NCI-H748 (cell line): ENCODE data around the gene NDEL1.
"Not testable (repeated sequence)": the region's sequence is repeated elsewhere in the genome, so short reads cannot be mapped to it uniquely, and the experiment has no call there.

Experiments used
- DNase-seq: peaks from one replicate; lab custom pipeline; 2025; ENCODE audit not compliant: unreplicated experiment; lab: John Stamatoyannopoulos, UW

Gene NDEL1, protein sequence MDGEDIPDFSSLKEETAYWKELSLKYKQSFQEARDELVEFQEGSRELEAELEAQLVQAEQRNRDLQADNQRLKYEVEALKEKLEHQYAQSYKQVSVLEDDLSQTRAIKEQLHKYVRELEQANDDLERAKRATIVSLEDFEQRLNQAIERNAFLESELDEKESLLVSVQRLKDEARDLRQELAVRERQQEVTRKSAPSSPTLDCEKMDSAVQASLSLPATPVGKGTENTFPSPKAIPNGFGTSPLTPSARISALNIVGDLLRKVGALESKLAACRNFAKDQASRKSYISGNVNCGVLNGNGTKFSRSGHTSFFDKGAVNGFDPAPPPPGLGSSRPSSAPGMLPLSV

DNA sequence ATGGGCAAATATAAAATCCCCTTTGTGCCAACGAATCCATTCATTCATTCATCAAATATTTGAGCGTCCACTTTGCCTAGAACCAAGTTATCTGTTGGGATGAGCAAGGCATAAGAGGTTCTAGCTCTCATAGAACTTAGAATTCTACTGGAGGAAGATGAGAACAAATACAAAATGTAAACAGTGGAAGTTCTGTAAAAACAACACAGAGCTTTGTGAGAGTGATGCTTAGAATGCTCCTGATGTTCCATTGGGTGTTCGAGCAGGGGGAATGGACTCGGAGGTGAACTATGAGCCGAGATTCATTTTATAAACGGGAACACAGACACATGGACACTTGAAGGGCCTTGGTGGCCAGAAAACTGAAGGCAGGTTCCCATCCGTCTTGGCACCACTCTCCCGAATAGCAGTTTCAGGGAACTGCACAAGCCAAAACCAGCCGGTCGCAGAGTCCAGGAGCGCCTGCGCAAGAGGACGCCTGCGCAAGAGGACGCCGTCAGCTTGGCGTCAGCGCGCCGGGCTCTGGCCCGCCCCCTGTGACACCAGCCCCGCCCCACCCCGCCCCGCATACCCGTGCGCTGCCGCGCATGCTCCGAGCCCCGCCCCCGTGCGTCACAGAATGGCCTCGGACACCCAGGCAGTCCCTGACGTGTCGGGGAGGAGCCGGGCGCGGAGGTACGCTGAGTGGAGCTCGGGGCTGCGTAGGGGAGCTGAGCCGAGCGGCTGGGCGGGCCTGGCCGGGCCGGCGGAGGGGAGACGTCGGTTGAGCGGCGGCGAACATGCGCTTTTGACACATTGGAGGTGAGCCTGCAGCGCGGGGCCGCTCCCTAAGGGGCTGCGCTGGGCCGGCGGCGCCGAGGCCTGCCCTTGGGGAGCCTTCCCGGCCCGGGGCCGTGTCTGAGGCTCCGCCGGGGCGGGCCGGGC lies at the start of gene NDEL1:
NDEL1 (plus strand) TSS at position 640 of the 924 bp plus-strand sequence. CDS start 8,388 bp downstream, outside the sequence.
- DNase-seq = peak; percentile 99

DNA sequence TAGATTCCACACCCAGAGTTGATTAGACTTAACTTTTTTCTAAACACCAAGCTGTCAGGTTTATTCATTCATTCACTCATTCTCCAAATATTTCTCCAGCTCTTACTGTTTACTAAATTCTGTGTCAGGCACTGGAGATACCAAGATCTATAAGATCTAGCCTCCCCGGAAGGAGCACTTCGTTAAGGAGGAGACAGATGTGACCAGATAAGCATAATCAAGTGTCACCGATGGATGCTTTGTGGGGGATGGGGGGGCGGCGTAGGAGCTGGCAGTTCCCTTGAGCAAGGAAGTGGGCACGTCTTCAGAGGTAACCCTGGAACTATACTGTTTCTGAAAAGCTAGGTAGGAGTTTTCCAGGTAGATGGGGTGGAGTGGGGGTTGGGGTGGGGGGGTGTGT lies 48.8 kb upstream of the NDEL1 start:
- no peak for DNase-seq

DNA sequence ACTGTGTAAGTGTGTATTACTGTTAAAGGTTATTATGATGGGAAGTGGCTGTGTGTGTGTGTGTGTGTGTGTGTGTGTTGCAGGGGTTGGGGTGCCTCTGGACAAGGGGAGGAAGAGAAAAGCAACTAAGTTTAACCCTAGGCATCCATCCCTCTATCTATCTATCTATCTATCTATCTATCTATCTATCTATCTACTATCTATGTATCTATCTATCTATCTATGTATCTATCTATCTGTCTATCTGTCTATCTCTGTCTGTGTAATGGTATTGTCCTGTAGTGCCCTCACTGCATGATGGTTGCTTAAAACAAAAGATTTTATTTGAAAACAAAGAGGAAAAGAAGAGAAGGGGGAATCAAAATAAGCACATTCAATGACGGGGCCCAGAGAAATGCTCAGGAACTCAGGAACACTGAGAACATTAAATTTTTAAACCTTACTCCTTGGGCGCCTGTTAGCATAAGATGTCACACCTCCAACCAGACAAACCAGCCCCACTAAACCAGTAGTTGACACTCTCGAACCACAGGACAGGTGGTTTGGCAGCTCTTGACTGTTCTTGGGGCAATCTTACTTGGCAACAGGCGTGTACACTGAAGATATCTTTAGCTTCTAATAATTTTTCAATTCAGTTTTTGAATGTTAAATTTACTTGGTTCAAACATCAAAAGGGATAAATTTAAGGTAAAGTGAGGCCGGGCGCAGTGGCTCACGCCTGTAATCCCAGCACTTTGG lies 47.6 kb upstream of the NDEL1 start:
- DNase-seq = no peak

DNA sequence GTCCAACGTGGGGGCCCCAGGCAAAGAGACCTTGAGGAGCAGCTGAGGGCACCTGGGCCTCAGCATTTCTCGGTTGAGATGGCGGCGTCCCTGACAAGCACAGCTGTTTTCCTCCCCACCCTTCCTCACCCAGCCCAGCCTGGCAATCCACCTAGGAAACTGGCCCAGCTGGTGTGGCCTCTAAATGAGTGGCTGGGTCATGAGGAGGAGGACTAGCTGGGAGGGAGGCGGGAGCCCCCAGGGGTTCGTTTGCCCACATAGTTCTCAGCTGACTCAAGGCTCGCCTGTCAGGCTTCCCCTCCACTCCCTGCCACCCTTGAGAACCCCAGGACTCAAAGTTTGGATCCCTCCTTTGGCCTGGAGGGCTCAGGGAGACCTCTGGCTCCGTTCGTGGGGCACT lies 44.0 kb upstream of the NDEL1 start:
- DNase-seq = no peak

DNA sequence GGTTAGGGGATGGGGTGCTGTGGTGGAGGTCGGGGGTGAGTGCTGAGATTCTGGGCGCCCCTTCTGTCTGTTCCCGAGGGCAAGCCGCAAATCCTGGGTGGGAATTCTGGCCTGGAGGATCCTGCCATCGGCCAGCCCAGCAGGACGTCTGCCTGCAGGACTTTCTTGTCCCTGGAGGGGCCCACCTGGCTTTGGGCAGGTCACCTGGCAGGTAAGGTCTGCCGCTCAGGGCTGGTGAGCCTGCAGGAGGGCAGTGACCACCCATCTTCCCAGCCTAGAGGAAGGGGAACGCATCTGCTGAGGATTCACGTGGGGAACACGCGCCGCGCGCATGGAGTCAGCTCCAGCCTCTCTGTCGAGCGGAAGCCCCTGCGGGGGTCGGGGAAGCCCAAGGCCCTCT lies 43.4 kb upstream of the NDEL1 start:
- DNase-seq = no peak

DNA sequence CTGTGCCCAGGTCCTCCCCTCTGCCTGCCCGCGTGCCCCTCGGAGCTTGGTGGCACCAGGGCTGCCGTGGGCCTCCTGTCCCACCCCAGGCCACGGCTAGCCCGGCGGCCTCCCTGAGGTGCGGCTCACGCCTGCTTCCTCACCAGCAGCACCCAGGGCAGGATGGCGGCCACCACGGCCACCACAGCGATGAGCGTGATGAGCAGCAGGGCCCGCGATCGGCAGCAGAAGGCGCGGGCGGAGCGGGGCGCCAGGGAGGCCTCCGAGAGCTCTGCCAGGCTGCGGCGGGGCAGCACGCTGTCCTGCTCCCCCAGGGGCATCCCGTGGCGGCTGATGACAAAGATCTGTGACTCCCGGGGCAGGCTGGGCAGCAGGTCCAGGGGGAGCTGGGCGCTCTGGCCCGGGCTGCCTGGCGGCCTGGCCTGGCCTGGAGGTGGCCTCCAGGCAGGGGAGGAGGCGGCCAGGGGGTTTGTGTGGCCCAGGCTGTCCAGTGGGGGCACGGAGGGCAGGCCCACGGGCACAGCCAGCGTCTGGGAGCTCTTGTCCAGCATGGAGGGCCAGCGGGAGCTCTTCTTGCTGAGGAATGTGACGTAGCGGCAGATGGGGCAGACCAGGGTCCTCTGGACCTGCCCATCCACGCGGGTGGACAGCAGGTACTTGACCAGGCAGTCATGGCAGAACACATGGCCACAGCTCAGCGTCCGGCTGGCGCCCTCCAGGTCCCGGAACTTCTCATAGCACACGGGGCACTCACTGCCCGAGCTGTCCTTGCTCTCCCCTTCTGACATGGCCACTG lies 42.8 kb upstream of the NDEL1 start:
- DNase-seq = no peak

DNA sequence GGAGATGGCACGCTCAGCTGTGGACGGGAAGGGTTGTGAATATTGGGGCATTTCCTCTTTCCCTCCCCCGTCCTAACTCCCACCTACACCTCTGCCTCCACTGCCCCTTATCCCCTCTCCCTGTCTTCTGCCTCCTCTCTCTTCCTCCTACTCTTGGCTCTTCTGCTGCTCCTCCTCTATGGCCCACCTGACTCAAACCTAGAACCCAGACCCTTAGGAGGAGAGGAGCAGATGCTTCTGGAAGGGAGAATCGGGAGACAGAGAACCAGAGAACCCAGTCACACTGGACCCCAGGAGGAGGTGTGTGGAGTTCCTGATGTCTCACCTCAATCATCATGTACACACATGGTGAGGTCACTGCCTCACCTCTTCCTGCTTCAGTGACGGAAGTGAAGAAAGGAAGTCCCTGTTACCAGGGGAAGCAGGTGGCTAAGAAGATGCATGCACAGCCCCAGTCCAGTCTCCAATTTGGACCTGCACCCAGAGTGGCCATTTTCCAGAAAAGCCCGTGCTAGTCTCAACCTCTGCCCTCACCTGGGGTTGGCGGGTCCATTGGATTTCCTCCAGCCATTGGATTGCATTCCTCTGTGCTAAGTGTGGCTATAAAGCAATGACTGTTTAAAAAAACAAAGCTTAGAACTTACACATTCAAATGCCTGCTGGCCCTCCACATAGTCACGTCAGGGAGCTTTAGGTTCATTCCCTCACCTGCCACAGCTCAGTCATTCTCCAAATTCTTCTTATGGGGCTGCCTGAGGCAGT lies 42.0 kb upstream of the NDEL1 start:
- DNase-seq = peak; percentile 12

DNA sequence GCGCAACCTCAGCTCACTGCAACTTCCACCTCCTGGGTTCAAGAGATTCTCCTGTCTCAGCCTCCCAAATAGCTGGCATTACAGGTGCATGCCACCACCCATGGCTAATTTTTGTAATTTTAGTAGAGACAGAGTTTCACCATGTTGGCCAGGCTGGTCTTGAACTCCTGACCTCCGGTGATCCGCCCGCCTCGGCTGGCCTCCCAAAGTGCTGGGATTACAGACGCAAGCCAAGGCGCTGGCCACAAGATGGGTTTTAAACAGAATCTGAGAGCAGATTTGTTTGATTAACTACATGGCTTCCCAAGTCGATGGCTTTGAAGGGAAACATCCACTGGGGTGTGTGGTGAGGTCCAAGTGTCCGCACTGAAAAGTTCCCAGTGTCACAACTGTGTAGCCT lies 41.2 kb upstream of the NDEL1 start:
- not testable (repeated sequence) for DNase-seq

DNA sequence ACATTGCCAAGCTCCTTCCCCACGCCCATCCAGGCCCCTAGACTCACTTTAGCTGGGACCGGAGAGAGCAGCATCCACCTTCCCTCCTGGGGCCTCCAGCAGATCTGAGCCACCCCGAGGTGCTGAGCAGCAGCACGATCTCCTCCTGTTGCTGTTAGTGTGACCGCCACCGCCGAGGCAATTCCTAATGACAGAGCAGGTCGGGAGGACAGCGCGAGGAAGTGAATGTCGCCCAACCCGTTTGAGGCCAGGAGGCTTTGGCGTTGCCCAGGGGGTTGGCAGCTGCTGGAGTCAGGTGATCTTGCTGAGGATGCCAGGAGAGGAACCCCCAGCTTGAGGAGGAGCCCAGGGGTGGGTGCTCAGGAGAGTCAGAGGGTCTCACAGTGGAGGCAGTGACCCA lies 38.0 kb upstream of the NDEL1 start, which contains the start of gene RNF222:
RNF222 (minus strand) TSS at position 192 of the 400 bp plus-strand sequence. CDS start 4,366 bp downstream, outside the sequence.
- DNase-seq = peak; percentile 50

DNA sequence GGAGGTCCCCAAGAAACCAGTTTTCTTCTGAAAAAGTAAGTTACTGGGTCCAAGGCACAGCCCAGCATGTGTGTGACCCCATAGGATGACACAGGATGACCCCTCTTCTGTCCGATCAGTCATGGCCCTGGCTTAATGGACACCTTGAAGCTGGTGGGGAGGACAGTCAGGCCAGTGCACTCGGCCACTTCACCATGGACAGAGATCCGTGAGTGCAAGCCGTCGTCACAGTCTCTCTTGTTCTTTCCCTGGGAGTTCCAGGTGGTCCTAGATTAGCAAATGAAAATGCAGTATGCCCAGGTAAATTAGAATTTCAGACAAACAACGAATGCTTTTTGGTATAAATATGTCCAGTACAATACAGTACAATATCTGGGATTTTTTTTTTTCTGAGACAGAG lies 36.7 kb upstream of the NDEL1 start:
- no peak for DNase-seq

DNA sequence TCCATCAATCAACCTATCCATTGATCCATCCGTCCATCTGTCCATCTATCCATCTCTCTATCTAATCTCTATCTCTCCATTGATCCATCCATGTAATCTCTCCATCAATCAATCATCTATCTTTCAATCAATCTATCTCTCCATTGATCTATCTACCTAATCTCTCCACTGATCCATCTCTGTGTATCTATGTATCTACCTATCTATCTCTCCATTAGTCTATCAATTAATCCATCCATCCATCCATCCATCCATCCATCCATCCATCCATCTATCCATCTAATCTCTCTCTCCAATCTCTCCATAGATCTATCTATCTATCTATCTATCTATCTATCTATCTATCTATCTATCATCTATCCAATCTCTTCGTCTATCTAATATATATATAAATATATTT lies 34.6 kb upstream of the NDEL1 start:
- DNase-seq = no peak

DNA sequence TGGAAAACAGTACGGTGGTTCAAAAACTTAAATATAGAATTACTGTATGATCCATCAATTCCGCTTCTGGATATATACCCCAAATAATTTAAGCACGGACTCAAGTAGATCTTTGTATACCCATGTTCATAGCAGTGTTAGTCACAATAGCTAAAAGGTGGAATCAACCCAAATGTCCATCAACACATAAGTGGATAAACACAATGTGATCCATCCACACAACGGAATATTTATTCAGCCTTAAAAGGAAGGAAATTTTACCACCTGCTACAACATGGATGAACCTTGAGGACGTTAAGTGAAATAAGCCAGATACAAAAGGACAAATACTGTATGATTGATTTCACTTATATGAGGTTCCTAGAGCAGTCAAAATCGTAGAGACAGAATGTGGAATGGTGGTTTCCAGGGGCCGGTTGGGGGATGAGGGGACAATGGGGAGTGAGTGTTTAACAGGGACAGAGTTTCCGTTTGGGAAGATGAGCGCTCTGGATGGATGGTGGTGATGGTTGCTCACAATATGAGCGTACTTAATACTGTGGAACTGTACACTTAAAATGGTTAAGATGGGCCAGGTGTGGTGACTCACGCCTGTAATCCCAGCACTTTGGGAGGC lies 32.7 kb upstream of the NDEL1 start:
- no peak for DNase-seq

DNA sequence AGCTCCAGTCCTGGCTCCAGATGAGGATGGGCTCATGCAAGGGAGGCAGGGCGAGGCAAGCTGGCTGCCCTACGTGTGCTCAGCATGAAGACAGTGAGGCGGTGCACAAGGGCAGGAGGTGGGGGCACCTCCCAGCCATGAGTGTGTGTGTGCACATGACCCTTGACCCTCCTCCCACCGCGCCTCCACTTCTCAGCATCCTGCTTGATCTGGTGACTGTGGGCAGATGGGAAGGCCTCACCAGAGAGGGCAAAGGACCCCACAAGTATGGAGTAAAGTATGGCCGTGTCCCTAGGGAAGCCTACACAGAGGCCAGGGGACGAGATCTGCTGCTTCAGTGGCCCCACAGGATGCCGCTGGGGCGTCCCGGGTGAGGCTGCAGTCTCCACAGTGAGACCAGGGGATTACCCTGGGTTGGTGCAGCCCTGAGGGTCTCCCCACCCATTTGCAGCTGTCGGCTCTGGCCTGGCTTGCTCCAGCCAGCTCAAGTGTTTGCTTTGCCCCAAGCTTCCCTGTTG lies 30.1 kb upstream of the NDEL1 start:
- DNase-seq = no peak

DNA sequence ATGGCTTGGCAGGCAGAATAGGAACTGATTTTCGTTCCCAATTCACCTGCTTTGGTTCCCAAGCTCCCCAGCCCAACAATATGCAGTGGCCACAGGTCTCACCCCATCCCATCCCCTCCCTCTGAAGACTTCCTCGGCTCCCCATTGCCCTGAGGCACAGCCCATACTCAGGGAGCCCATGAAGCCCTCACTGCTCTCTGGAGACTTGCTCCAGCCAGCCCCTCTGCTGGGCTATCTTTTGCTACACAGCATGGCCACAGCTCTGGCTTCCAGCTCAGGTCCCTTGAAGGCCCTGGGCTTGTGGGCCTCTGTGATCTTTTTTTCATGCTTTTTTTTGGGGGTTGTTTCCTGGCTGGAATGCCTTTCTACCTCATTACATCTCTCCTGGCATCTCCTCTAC lies 29.5 kb upstream of the NDEL1 start:
- DNase-seq = no peak

DNA sequence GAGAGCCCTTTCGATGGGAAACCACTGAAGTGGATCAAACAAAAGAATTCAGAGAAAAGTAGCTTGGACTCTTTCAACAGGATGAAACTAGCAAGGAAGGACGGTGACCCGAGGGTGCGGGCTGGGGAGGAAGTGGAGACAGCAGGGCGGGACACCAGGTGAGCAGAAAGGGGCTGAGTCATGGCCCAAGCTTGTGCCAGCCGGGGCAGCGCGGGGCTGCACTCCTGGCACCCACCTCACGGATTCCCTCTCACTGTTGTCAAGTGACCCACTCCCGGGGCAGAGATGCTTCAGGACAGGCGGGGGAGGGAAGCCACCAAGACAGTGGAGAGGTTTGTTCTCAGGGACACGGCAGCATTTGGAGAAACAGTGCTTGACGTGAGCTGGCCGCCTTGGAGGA lies 27.3 kb upstream of the NDEL1 start:
- DNase-seq = no peak

DNA sequence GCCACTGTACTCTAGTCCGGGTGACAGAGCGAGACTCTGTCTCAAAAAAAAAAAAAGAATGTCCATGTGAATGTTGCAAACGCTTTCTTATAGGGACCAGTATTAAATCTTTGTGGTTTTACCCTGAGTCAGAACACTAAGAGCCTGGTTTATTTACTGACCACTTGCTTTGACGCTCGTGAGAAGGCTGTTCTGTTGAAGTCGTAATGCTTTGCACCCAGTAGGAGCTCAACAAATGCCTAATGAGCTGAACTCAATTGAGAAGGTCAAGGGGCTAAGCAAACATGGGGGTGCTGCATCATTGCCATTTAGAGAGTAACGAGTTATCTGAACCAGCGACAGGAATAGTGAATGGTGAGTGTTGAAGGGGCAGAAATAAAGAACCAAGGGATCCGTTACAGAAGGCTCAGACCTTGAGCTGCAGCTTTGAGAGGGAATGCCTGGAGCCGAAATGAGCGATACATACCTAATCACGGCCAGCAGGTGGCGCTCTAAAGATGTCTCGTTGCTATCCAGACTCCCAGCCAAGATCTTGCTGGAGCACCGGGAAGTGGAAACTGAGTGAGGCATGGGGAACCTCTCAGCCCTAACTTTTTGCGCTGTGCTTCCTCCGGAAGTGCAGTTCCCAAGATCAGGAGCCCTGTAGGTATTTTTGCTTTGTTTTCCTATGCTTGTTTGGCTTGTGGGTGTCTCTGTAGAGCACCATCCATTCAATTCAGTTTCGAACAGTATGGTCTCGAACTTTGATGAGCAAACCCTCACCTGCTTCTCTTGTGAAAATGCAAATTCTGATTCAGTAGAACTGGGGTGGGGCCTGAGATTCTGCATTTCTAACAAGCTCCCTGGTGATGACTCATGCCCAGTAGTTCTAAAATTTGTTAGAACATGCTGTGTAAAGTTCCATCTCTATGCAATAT lies 25.5 kb upstream of the NDEL1 start:
- DNase-seq = peak; percentile 88

DNA sequence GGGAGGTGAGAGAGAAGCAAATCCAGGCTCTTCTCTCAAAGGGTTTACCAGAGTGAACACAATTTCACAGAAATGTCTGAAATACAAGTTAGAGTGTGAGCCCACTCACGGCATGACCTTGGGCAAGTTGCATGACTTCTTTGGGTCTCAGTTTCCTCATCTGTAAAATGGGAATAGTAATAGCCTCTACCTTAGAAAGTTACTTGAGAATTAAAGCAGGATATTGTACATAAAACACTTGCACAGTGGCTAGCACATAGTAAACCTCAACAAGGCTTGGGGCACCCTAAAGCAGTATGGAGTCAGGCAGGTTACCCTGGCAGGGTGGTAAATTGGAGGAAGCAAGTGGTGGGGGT lies 24.8 kb upstream of the NDEL1 start:
- no peak for DNase-seq

DNA sequence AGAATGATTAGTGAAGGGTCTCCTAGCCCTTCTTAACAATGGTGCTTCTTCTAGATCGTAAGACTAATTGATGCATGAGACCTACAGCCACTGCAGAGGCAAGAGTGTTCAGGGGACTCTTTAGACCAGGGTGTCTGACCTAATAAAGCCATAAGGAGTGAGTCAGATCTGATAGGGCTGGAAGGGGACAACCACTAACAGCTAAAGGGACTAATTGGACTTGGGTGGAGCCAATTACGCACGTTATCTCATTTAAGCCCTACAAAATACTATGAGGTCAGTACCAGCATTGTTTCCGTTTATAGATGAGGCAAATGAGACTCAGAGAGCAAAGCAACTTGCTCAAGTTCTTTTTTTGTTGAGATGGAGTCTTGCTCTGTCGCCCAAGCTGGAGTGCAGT lies 23.6 kb upstream of the NDEL1 start:
- DNase-seq = no peak
